Fibroblast of pulmonary artery (primary cell): ENCODE data around the gene SPTLC1.
"Not testable (repeated sequence)": the region's sequence is repeated elsewhere in the genome, so short reads cannot be mapped to it uniquely, and the experiment has no call there.

ENCODE experiments used
- DNase-seq: peaks from one replicate; pipeline ENCODE4 v3.0.0-alpha.2; 2010; ENCODE audit warnings: low read depth
- H3K4me3 ChIP-seq: replicated peaks from 2 replicates; pipeline ENCODE4 v1.5.1; 2011; ENCODE audit warnings: low read depth, mild to moderate bottlenecking, control low read depth, low read length, moderate library complexity
- CTCF ChIP-seq: IDR thresholded peaks from 2 replicates; pipeline ENCODE4 v1.5.1; 2011; ENCODE audit warnings: mild to moderate bottlenecking, control low read depth, low read length, inconsistent platforms; ENCODE audit errors: missing control alignments

Gene SPTLC1

GRCh38 chr9:92158097-92158601 is 42.9 kb upstream of the SPTLC1 start:
- DNase-seq: no peak

GRCh38 chr9:92155736-92156135 is 40.5 kb upstream of the SPTLC1 start:
- not testable (repeated sequence) for DNase-seq, H3K4me3 ChIP-seq

More at GRCh38 chr9:92158097-92158601, 42.9 kb upstream of the SPTLC1 start:
- no peak overlapping the region for H3K4me3 ChIP-seq
- no peak for TF ChIP-seq CTCF

GRCh38 chr9:92155221-92155620 is 40.0 kb upstream of the SPTLC1 start:
- no peak for DNase-seq
- TF ChIP-seq CTCF: no peak
- H3K4me3 ChIP-seq: no peak overlapping the region

GRCh38 chr9:92153466-92154415 is 38.5 kb upstream of the SPTLC1 start:
- DNase-seq: peak; percentile 79
- not testable (repeated sequence) for H3K4me3 ChIP-seq

GRCh38 chr9:92151691-92152393 is 36.6 kb upstream of the SPTLC1 start:
- no peak for TF ChIP-seq CTCF
- no peak overlapping the region for H3K4me3 ChIP-seq
- peak; percentile 58 for DNase-seq

- not testable (repeated sequence) for H3K4me3 ChIP-seq, DNase-seq
Observed at GRCh38 chr9:92150501-92151470, 35.6 kb upstream of the SPTLC1 start.

GRCh38 chr9:92147852-92148180 is 32.6 kb upstream of the SPTLC1 start:
- DNase-seq: peak; percentile 13
- no peak overlapping the region for H3K4me3 ChIP-seq
- TF ChIP-seq CTCF: no peak
